ENCODE results near the gene ARAF.

Gene ARAF

DNA sequence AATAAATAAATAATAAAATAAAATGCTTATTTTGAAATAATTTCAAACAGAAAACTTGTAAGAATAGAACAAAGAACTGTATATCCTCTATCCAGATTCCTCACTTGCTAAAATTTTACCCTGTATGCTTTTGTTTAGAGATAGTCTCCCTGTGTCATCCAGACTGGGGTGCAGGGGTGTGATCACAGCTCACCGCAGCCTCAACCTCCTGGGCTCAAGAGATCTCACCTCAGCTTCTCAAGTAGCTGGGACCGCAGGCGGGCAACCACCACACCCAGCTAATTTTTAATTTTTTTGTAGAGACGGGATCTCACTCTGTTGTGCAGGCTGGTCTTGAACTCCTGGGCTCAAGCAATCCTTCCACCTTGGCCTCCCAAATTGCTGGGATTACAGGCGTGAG is 17.5 kb upstream of the ARAF start:
- H3K9me3 ChIP-seq (ENCODE audit: control insufficient read depth, insufficient read depth, low read depth, low read length), result no peaks in the 10 kb centered on the region
- no peak overlapping the region for H3K27ac ChIP-seq (ENCODE audit: extremely low read depth, low read depth, low read length)
- H3K4me3 ChIP-seq (ENCODE audit: low read depth, low read length), result no peak overlapping the region
- CTCF ChIA-PET, result interaction anchor here (0.7 kb wide), 1 partner anchor 1403 kb away, joined by 3 read pairs; no protein-coding TSS in a partner anchor
- no peaks in the 10 kb centered on the region for H3K36me3 ChIP-seq (ENCODE audit: control insufficient read depth in 2 of 2, insufficient read depth in 1 of 2, low read length in 2 of 2)
- no peak for TF ChIP-seq HOXA7 (CRISPR knock-in tag; IDR thresholded peaks at IDR 0.05; ENCODE audit: borderline replicate concordance)
- TF ChIP-seq ZFHX2 (tag by site-specific recombination; conservative IDR thresholded peaks at IDR 0.05), result no peak
- TF ChIP-seq, protein P1, sequence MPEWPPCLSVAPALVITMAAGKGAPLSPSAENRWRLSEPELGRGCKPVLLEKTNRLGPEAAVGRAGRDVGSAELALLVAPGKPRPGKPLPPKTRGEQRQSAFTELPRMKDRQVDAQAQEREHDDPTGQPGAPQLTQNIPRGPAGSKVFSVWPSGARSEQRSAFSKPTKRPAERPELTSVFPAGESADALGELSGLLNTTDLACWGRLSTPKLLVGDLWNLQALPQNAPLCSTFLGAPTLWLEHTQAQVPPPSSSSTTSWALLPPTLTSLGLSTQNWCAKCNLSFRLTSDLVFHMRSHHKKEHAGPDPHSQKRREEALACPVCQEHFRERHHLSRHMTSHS (tag by site-specific recombination; IDR thresholded peaks at IDR 0.05), result no peak
- TF ChIP-seq, protein P2, sequence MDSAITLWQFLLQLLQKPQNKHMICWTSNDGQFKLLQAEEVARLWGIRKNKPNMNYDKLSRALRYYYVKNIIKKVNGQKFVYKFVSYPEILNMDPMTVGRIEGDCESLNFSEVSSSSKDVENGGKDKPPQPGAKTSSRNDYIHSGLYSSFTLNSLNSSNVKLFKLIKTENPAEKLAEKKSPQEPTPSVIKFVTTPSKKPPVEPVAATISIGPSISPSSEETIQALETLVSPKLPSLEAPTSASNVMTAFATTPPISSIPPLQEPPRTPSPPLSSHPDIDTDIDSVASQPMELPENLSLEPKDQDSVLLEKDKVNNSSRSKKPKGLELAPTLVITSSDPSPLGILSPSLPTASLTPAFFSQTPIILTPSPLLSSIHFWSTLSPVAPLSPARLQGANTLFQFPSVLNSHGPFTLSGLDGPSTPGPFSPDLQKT (IDR thresholded peaks at IDR 0.05; ENCODE audit: borderline replicate concordance, low read depth, low read length), result no peak
- TF ChIP-seq, protein P3, sequence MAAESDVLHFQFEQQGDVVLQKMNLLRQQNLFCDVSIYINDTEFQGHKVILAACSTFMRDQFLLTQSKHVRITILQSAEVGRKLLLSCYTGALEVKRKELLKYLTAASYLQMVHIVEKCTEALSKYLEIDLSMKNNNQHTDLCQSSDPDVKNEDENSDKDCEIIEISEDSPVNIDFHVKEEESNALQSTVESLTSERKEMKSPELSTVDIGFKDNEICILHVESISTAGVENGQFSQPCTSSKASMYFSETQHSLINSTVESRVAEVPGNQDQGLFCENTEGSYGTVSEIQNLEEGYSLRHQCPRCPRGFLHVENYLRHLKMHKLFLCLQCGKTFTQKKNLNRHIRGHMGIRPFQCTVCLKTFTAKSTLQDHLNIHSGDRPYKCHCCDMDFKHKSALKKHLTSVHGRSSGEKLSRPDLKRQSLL (tag by site-specific recombination; IDR thresholded peaks at IDR 0.05), result no peak
- no peak for TF ChIP-seq ZNF175 (tag by site-specific recombination; IDR thresholded peaks at IDR 0.05)
- TF ChIP-seq ZFP37 (tag by site-specific recombination; IDR thresholded peaks at IDR 0.05), result no peak
- TF ChIP-seq, protein P4, sequence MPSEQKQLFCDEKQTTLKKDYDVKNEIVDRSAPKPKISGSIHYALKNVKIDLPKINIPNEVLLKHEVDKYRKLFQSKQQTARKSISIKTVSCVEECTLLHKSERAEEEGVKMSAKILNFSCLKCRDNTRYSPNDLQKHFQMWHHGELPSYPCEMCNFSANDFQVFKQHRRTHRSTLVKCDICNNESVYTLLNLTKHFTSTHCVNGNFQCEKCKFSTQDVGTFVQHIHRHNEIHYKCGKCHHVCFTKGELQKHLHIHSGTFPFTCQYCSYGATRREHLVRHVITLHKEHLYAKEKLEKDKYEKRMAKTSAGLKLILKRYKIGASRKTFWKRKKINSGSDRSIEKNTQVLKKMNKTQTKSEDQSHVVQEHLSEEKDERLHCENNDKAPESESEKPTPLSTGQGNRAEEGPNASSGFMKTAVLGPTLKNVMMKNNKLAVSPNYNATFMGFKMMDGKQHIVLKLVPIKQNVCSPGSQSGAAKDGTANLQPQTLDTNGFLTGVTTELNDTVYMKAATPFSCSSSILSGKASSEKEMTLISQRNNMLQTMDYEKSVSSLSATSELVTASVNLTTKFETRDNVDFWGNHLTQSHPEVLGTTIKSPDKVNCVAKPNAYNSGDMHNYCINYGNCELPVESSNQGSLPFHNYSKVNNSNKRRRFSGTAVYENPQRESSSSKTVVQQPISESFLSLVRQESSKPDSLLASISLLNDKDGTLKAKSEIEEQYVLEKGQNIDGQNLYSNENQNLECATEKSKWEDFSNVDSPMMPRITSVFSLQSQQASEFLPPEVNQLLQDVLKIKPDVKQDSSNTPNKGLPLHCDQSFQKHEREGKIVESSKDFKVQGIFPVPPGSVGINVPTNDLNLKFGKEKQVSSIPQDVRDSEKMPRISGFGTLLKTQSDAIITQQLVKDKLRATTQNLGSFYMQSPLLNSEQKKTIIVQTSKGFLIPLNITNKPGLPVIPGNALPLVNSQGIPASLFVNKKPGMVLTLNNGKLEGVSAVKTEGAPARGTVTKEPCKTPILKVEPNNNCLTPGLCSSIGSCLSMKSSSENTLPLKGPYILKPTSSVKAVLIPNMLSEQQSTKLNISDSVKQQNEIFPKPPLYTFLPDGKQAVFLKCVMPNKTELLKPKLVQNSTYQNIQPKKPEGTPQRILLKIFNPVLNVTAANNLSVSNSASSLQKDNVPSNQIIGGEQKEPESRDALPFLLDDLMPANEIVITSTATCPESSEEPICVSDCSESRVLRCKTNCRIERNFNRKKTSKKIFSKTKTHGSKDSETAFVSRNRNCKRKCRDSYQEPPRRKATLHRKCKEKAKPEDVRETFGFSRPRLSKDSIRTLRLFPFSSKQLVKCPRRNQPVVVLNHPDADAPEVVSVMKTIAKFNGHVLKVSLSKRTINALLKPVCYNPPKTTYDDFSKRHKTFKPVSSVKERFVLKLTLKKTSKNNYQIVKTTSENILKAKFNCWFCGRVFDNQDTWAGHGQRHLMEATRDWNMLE (tag by site-specific recombination; conservative IDR thresholded peaks at IDR 0.05; ENCODE audit: low read depth), result no peak
- POLR2A ChIA-PET, result no interaction called here
- H3K4me1 ChIP-seq (ENCODE audit: control insufficient read depth, insufficient read depth, low read length), result no peaks in the 10 kb centered on the region

DNA sequence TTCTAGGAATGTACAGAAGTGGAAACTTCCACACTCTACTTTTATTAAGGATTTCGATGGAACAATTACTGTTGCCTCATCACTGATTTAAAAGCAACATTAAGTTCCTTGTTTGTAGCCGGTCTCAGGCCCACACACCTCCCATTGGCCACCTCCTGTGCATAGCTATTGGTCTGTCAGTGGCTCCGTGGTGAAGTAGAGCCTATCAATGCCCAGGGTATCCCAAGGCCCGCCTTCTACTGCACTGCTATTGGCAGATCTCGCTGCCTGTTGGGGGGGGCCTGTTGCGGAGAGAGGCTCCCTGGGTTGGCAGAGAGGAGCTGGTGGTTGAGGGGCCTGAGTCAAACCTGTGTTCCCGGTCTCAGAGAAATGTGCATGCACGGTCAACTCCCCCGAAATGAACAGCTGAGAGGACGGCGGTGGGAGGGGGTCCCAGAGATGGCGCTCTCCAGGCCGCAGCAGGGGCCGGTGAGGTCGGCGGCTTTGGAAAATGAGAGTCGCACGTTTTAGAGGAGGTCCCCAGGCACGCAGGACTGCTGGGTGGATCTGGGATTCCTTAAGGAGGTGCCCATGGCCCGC is 4.9 kb upstream of the ARAF start:
- ChIA-PET CTCF (interaction anchor here (0.7 to 2.4 kb wide), 4 partner anchors 12 to 133 kb away, joined by 3 to 12 read pairs (median 4); no protein-coding TSS in a partner anchor), POLR2A (interaction anchor here (0.5 to 1.5 kb wide), 13 partner anchors 10 to 411 kb away, joined by 3 to 16 read pairs (median 4); partner anchors contain the start of genes ELK1, RBM10 and TIMP1)
- Histone ChIP-seq H3K4me1 (ENCODE audit: control insufficient read depth, insufficient read depth, low read length) (no peaks in the 10 kb centered on the region; the same call in 1 of the 2 replicates), H3K4me3 (ENCODE audit: low read depth, low read length) (peak overlapping the region; percentile 32), H3K36me3 (ENCODE audit: control insufficient read depth in 2 of 2, insufficient read depth in 1 of 2, low read length in 2 of 2) (no peaks in the 10 kb centered on the region), H3K27ac (ENCODE audit: extremely low read depth, low read depth, low read length) (peak overlapping the region; percentile 45; the same call in 1 of the 2 replicates), H3K9me3 (ENCODE audit: control insufficient read depth, insufficient read depth, low read depth, low read length) (no peaks in the 10 kb centered on the region)
- TF ChIP-seq ZBTB7A (tag by site-specific recombination; IDR thresholded peaks at IDR 0.05; ENCODE audit: low read depth) (no peak), ZXDB (tag by site-specific recombination; IDR thresholded peaks at IDR 0.05) (peak; percentile 40; the same call in 1 of the 2 replicates), ZNF341 (tag by site-specific recombination; IDR thresholded peaks at IDR 0.05; ENCODE audit: low read depth) (peak; percentile 86), ZNF37A (tag by site-specific recombination; IDR thresholded peaks at IDR 0.05) (no peak), SP3 (tag by site-specific recombination; IDR thresholded peaks at IDR 0.05) (peak; percentile 46; the same call in 1 of the 2 replicates), ZNF169 (tag by site-specific recombination; IDR thresholded peaks at IDR 0.05) (no peak), PRDM1 (tag by site-specific recombination; IDR thresholded peaks at IDR 0.05) (peak; percentile 34; the same call in 1 of the 2 replicates), ZNF48 (tag by site-specific recombination; IDR thresholded peaks at IDR 0.05) (no peak), ZBTB17 (tag by site-specific recombination; IDR thresholded peaks at IDR 0.05) (0 out of 2 replicates have a peak, but pooled peaks have one; percentile 30), ZNF335 (tag by site-specific recombination; conservative IDR thresholded peaks at IDR 0.05) (peak; percentile 88), SCRT2 (tag by site-specific recombination; IDR thresholded peaks at IDR 0.05) (peak; percentile 96), GLIS2 (tag by site-specific recombination; IDR thresholded peaks at IDR 0.05) (peak; percentile 95)
- TF ChIP-seq, protein P5, sequence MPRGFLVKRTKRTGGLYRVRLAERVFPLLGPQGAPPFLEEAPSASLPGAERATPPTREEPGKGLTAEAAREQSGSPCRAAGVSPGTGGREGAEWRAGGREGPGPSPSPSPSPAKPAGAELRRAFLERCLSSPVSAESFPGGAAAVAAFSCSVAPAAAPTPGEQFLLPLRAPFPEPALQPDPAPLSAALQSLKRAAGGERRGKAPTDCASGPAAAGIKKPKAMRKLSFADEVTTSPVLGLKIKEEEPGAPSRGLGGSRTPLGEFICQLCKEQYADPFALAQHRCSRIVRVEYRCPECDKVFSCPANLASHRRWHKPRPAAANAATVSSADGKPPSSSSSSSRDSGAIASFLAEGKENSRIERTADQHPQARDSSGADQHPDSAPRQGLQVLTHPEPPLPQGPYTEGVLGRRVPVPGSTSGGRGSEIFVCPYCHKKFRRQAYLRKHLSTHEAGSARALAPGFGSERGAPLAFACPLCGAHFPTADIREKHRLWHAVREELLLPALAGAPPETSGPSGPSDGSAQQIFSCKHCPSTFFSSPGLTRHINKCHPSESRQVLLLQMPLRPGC (tag by site-specific recombination; IDR thresholded peaks at IDR 0.05), result no peak
- TF ChIP-seq, protein P6, sequence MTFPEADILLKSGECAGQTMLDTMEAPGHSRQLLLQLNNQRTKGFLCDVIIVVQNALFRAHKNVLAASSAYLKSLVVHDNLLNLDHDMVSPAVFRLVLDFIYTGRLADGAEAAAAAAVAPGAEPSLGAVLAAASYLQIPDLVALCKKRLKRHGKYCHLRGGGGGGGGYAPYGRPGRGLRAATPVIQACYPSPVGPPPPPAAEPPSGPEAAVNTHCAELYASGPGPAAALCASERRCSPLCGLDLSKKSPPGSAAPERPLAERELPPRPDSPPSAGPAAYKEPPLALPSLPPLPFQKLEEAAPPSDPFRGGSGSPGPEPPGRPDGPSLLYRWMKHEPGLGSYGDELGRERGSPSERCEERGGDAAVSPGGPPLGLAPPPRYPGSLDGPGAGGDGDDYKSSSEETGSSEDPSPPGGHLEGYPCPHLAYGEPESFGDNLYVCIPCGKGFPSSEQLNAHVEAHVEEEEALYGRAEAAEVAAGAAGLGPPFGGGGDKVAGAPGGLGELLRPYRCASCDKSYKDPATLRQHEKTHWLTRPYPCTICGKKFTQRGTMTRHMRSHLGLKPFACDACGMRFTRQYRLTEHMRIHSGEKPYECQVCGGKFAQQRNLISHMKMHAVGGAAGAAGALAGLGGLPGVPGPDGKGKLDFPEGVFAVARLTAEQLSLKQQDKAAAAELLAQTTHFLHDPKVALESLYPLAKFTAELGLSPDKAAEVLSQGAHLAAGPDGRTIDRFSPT (tag by site-specific recombination; IDR thresholded peaks at IDR 0.05), result 0 out of 2 replicates have a peak, but pooled peaks have one; percentile 16
